Muscle of back (tissue), 11 donors: ENCODE results near the gene KLHDC3. TPM values are rescaled to one million over a fixed set of nuclear protein-coding genes. Genes with fewer than 3 reads are reported as not detected.
A peak's percentile ranks its signal among the peaks of the same experiment; 100 is the strongest.
"Not testable (repeated sequence)": the region's sequence is repeated elsewhere in the genome, so short reads cannot be mapped to it uniquely, and the experiment has no call there.

Experiments used
- DNase-seq, 3 donors: peaks; one replicate each; pipeline versions ENCODE4 v3.0.0 to v3.0.0-alpha.2; 2013
- polyA plus RNA-seq, 10 donors: library from polyadenylated mRNA; unstranded; fragments of 120-200 nt; gene quantifications; one replicate each; pipeline ENCODE4 v1.2.1, GENCODE V29; 2013; ENCODE audit not compliant: insufficient read length in 10 of 10

Gene KLHDC3
- polyA plus RNA-seq, 10 donors = 157 to 208 (median 190) TPM

DNA sequence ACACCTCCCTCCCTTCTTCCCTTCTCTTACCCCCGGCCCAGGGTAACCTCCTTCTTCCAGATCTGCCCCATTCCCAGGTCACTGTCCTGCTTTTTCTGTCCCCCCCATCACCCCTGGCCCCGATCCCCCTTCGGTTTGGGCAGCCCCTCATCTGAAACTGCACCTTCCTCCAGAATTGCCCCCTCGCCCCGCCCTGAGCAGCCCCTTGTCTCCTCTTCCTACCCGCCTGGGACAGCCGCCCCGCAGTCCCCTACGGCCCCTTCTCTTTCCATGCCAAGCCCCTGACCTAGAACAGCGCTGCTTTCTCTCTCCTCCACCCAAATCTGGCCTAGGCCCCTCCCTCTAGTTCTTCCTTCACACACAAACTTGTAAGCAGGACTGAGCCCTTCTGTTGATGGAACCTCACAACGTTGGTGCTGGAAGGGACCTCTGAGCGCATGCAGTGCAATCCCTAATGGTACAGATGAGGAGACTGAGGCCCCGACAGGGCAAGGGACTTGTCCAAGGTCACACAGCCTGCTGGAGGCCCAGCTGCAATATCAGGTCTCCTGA is 29.0 kb upstream of the KLHDC3 start:
- DNase-seq = peak in 1 of 3 donors; percentile 63

- no peak for DNase-seq
These were observed 26.3 kb upstream of the KLHDC3 start for GRCh38 chr6:42987533-42988451.

DNA sequence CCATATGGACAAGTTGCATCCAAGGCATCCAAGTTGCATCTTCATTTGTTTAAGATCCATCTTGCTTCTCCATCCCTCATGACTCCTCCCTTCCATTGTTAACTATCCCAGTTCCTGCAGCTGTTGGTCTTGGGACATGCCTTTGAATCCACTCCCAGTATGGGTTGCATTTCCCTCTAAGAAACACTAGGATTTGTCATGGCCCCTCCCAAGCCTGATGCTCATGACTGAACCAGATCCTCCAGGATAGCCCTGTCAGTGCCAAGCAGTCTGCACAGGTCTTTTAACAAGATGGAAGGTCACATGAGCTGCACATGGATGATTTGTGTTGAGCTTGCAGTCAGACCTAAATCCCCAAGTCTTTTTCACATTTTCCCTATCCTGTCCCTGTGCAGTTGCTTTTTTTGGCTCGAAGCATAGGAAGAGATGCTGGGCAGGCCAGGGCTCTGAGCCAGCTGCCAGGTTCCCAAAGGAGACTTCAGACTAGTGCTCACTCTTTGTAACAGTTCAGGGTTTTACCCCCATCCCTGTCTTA is 25.5 kb upstream of the KLHDC3 start:
- no peak for DNase-seq

- DNase-seq = no peak
These were observed 24.1 kb upstream of the KLHDC3 start for GRCh38 chr6:42989923-42990322.

- DNase-seq = no peak
These were observed 20.6 kb upstream of the KLHDC3 start for GRCh38 chr6:42993445-42993844.

- no peak for DNase-seq
These were observed 17.5 kb upstream of the KLHDC3 start for GRCh38 chr6:42996513-42996912.

DNA sequence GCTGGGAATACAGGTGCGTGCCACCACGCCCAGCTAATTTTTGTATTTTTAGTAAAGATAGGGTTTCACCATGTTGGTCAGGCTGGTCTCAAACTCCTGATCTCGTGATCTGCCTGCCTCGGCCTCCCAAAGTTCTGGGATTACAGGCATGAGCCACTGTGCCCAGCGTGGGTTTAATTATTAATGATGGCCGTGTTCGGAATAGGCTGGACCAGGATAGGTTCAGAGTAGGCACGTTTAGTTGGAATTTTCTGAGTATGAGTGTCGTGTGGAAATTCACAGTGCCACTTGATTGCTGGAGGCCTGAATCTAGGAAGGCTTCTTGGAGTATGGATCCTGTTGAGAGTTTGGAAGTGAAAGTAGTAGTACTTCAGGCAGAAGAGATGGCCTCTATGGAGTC is 15.8 kb upstream of the KLHDC3 start:
- not testable (repeated sequence) for DNase-seq

GRCh38 chr6:43001843-43002242 is 12.2 kb upstream of the KLHDC3 start:
- DNase-seq = no peak

DNA sequence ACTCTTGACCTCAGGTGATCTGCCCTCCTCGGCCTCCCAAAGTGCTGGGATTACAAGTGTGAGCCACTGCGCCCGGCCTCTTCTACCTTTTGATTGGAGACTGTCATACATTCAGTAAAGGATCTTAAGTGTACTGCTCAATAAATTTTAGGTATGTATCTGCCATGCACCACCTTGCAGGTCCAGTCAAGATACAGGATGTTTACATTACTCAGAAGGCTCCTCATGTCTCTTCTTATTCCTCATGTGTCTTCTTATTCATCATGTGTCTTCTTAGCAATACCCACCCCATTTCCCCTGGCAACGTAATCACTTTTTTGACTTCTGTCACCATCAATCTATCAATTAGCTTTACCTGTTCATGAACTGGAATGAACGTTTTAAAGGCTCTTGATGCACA is 8.2 kb upstream of the KLHDC3 start:
- DNase-seq = no peak

DNA sequence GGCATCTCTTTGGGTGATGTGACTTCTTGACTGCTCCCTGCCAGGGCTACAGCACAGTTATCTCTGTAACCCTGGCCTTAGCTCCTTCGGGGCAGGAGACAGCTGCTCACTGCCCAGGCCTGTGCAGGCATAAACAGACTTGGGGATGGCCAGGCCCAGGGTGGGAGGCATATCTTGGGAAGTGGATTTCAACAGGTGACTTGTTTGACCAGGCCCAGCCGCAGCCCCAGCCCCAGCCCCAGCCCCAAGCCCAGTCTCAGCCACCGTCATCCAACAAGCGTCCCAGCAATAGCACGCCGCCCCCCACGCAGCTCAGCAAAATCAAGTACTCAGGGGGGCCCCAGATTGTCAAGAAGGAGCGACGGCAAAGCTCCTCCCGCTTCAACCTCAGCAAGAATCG is 7.8 kb upstream of the KLHDC3 start:
- no peak for DNase-seq

DNA sequence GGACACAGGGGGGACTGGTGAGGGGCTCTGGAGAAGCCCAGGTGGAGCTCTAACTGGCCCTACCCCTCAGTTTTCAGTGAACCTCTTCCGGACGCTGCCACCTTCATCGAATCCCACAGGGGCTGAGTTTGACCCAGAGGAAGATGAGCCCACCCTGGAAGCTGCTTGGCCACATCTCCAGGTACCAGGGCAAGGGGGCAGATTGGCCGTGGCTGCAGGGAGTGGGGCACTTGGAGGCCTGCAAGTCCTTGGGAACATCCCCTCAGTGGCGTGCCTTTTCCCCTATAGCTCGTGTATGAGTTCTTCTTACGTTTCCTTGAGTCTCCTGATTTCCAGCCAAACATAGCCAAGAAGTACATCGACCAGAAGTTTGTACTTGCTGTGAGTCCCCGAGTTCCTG is 6.9 kb upstream of the KLHDC3 start:
- no peak for DNase-seq

DNA sequence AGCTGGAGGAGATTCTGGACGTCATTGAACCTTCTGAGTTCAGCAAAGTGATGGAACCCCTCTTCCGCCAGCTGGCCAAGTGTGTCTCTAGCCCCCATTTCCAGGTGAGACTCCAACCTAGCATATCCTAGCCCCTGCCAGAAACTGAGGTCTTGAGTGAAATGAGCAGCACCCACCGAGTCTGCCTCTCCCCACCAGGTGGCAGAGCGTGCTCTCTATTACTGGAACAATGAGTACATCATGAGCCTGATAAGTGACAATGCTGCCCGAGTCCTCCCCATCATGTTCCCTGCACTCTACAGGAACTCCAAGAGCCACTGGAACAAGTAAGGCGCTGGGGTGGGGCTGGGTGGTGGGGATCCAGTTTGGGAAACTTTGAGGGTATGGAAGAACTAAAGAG is 4.9 kb upstream of the KLHDC3 start:
- peak in 1 of 3 donors; percentile 59 for DNase-seq

- DNase-seq = no peak
These were observed 2.8 kb upstream of the KLHDC3 start for GRCh38 chr6:43011207-43011606.

DNA sequence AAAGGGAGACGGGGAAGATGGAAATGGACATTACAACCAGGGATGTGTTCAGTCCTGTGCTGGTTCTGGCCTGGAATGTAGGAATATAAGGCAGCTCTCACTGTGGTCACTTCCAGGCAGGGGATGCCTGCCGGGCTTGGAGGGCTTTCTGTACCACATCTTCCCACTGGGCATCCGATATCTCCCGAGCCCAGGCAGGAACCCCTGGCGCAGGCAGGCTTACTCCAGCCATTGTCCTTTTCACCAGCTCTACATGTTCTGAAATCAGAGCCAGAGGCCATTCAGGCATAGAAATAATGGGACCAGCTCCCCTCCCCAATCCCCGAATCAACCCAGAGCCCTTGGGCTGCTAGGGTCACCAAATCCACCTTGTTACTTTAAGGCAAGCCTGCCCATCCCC is 1.7 kb upstream of the KLHDC3 start:
- DNase-seq = no peak

DNA sequence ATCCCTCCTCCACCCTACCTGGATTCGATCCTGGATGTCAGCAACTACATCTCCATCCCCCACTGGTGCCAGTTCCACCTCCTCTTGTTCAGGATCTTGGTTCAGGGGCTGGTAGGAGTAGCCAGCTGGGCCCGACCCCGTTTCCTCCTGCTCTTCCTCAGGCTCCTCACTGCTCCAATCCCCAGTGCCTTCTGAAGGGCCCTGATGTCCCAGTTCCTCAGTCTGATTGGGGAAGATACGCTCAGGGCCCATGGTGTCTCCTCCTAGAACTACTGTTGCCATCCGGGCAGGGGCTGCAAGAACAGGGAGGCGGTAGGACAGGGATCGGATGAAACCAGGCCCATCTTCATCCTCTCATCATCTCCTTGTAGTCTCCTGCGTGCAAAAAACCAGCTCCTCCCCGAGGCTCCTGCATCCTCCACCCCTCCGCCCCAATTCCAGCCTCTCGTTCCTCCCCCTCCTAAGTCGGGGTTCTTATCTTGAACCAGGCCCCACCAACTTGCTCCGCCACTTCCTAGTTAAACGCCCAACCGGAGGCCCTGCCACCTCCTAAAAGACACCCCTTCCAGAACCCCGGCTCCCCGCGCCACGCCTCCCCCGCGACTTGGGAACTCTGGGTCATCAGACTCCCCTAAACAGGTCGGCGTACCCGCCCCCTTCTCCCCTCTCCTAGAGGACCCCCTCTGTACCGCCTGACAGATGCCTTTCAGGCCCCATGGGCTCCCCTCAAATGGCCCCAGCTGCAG is 779 bp upstream of the KLHDC3 start:
- DNase-seq = no peak

DNA sequence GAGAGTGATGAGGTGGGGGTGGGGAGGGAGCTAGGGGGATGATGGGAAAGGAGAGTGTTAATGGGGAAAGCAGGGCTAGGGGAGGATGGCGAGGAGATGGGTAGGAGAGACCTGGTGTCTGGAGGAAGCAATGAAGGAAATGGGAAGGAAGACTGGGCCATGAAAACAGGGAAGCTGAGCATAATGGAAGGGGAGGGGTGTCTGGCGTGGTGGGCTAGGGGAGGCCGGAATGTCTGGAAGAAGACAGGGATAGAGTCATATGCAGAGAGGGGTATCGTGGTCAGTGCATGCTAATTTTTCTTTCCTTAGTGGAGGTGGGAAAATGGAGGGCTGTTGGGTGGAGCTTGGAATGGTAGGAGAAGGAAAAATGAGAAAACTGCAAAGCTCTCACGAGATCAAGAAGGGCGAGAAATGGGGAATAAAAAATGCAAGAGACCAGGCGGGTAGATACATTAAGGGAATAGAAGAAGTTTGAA is 423 bp downstream of the KLHDC3 start:
- peak in 1 of 3 donors; percentile 73 for DNase-seq

- DNase-seq = peak in 2 of 3 donors; percentile 35 to 57
These were observed 2.3 kb downstream of the KLHDC3 start for GRCh38 chr6:43016176-43016942.

GRCh38 chr6:43016943-43017334 is 2.9 kb downstream of the KLHDC3 start:
- no peak for DNase-seq

DNA sequence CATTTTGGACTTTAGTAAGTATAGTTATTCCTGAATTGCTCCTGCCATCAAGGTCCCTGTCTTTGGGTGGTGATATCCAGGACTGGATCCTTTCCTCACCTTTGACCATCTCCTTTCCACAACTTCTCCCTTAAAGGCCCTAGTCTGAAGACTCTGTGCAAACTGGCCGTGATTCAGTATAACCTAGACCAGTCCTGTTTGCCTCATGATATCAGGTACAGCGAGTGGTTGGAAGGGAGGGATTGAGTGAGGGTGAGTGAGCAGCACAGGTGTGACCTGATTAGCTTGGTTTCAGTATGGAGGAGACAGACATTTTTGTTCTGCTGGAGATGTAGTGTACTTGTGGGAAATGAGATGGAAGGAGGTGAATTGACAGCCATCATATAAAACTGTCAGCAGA is 5.1 kb downstream of the KLHDC3 start:
- no peak for DNase-seq

- no peak for DNase-seq
These were observed 6.1 kb downstream of the KLHDC3 start for GRCh38 chr6:43020052-43020705.

DNA sequence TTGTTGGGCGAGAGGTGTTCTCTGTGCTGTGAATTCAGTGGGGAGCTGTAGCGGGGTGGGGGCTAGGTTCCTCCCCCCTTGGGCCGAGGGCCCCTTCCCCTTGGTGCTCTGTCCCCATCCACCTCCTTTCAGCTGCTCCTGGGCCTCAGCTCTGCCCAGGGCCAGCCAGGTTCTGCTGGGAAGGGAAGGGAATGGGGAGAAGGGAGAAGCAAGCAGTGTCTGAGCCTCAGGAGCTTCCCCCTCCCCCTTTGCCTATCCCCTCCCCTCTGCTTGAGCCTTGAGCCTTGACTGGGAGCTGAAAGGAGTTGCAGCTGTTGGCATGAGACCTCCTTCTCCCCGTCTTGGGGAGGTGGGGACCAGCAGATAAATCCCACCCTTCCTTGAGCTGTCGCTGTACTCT is 6.8 kb downstream of the KLHDC3 start:
- DNase-seq = peak in 1 of 3 donors; percentile 33
